HG02610 (cell line): ENCODE data around the gene CPE.
"Not testable (repeated sequence)": the region's sequence is repeated elsewhere in the genome, so short reads cannot be mapped to it uniquely, and the experiment has no call there.

Experiments used
- ATAC-seq: cut with Tn5 transposase; IDR thresholded peaks from one replicate; pipeline ENCODE4 v1.9.1; 2021; ENCODE audit warnings: mild to moderate bottlenecking, moderate library complexity; ENCODE audit not compliant: unreplicated experiment

The CPE gene

DNA sequence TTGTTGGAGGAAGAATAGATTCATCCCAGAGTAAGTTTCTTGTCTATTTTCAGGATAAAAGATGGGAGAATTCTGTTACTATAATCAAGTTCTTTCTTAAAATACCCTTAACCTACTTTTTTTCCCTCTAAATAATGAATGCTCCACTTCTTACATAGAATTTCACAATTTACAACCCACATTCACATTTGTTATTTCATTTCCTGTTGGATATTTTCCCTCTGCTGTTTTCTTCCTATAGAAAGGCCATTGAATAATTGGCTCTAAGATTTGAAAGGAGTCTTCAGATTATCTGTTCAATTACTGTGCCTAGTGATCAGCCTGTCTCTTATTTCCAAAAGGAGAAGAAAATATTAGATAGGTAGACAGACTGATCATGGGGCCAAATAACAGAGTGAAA lies 79.7 kb downstream of the CPE start:
- no peak for ATAC-seq

DNA sequence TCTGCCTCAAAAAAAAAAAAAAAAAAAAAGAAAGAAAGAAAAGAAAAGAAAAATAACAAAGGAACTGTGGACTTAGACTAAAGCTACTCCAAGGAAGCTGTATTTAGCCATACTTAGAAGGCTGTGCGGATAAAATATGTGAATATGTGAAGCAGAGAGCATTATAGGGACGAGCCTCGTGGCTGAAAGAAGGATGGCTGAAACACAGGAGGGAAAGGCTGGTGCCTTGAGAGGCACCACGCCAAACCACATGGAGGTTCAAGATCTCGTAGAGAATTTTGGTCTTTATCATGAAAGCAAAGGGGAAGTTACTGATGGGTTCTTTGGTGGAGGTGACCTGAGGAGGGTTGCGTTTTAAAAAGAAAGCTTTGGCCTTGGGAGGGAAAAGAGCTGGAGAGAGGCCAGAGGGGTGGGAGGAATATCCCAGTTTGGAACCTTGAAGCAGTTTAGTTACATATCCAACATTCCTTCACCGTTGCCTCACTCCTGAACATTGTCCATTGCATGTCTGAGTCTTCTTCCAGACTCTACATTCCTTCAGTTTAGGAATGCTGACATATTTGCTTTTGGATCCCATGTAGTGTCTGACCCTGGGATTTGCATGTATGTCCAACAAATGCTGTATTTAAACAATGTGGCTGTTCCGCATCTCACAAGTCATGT lies 82.5 kb downstream of the CPE start:
- ATAC-seq: no peak

DNA sequence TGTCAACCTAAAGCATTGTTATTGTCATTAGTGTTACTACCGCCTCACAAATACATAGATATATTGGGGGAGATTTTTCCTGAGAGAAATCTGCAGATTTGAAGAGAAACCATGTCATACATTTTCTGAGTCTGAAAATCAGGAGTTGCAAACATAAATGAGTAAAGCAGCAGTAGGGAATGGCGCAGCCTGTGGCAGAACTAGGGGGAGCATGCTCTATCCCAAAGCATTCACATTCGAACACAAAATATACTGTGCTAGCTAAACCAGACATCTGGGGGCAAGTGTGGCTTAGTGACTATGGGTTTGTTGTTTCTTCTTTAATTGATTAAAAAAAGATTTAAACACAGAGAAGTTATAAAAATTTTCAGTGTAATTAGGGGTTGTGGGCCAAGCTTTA lies 83.2 kb downstream of the CPE start:
- ATAC-seq: no peak

DNA sequence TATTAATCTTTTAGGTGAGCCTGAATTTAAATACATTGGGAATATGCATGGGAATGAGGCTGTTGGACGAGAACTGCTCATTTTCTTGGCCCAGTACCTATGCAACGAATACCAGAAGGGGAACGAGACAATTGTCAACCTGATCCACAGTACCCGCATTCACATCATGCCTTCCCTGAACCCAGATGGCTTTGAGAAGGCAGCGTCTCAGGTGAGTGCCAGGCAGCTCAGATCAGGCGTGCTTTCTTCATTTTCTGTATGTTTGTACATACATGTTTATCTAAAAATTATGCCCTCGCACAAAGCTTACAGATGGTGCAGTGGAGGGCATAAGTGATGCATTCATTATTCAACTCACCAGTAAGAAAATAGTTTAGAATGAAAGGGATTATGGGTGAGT lies 85.6 kb downstream of the CPE start:
- no peak for ATAC-seq

DNA sequence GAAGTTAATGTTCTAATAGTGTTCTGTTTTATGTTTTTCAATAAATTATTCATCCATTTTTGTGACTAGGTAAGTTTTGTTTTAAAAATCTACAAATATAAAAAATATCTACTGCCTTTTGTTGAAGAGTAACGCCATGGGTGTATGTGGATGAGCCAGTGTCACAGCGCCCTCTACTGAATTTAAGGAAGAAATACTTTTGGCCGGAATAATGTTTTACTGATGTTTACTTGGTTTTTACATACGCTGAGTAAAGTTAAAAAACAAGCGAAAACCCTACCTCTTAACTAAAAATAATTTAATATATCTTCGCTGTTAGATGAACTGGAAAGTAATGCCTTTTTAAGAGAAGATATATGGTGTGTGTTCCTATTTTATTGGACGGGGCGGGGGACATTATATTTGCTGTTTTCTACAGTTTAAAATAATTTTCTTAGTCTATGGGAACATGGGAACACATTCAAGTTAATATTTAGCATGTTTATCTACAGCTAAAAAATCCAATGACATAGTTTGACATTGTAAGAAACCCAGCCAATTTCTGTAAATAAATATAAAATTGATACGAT lies 86.1 kb downstream of the CPE start:
- ATAC-seq: peak; percentile 65

DNA sequence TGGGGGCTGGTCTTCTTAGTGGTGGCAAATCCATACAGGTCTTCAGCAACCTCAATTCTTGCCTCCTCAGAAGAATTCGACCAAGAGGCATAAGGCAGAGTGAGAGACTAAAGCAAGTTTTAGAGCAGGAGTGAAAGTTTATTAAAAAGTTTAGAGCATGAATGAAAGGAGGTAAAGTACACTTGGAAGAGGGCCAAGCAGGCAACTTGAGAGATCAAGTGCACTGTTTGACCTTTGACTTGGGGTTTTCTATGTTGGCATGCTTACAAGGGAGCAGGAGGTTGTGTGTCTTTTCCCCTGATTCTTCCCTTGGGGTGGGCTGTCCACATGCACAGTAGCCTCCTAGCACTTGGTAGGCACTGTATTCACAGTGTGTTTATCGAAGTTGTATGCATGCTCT lies 91.2 kb downstream of the CPE start:
- no peak for ATAC-seq

DNA sequence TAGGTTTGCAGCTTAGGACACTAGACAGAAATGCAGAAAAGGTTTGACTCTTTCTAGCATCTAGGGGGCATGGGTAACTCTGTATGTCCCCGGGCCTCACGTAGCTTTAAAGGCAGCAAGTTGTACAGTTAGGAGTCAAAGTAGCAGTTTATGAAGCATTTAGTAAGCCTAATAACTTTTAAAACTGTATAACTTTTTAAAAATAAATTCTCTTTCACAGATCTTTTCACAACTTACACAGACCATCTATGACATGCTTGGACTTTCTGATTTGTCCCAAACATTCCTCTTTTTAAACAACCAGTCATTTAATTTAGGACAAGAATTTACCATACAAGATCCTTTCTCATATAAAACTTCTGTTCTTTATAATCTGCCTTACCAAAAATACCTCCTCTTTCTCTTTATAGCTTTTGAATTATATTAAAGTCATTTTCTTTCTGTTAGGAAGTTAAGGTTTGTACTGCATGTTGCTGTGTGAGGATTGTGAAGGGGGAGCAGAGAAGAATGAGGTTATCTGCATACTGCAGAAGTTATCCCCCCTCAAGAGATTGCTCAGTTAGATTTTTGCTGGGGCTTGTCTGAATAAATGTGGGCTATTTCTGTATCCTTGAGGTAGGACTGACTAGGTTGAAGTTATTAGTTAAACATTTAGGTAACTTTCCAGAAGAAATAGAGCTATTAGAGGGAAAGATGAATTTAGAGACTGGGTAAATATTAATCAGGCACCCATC lies 94.3 kb downstream of the CPE start:
- ATAC-seq: no peak

DNA sequence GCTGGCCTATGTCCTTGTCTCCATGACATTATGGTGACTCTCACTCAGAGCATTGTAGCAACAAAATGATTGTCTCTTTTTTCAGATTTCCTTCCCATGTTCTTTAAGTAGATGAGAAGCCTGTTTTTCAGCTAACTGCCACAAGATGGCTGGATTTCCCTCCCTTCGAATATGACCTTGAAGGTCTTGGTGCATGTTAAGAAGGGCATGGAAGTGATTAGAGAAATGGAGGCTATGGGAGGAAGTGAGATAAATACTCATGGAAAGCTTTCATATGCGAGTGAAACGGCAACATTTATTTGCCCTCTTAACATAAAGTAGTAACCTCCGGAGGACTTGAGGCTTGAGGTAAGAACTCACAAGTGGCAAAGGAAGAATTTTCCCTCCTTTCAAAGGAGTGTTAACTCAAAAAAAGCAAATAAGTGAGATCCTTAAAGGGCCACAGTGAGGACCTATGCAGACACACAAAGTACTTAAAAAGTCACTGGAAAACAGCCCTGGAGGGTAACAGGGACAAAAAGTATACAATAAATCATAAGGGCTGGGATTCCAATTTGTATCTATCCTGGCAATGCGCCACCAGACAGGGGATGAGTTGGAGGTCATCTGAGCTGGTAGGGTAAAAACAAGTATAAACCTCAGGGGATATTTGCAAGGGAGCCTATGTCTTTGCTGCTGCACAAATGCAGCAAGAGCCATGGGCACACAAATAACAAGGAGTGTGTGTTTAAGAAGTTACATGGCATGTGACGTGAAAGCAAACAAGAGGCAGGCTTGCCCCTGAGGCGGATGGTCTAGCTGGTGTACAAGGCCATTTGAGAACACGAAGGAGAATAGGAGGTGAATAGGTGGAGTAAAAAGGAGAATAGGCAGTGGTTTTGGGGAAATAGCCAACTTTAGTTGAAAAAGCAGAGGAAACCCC lies 96.2 kb downstream of the CPE start:
- no peak for ATAC-seq

DNA sequence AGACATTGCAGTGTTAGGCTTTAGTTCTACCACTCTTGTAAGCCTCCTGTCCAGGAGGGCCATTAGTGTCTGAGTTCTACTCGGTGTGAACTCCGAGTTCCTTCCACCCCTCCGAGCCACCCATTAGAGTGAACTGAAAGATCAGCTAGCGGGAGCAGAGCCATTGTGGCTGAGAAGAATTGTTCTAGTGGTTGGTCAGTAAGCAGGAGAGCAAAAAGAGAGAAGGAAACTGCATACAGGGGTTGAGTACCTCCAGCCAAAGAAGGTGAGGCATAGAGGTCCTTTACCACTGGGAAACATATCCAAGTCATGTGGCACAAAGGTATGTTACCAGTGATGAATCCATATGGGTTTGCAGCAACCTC lies 96.9 kb downstream of the CPE start:
- no peak for ATAC-seq

DNA sequence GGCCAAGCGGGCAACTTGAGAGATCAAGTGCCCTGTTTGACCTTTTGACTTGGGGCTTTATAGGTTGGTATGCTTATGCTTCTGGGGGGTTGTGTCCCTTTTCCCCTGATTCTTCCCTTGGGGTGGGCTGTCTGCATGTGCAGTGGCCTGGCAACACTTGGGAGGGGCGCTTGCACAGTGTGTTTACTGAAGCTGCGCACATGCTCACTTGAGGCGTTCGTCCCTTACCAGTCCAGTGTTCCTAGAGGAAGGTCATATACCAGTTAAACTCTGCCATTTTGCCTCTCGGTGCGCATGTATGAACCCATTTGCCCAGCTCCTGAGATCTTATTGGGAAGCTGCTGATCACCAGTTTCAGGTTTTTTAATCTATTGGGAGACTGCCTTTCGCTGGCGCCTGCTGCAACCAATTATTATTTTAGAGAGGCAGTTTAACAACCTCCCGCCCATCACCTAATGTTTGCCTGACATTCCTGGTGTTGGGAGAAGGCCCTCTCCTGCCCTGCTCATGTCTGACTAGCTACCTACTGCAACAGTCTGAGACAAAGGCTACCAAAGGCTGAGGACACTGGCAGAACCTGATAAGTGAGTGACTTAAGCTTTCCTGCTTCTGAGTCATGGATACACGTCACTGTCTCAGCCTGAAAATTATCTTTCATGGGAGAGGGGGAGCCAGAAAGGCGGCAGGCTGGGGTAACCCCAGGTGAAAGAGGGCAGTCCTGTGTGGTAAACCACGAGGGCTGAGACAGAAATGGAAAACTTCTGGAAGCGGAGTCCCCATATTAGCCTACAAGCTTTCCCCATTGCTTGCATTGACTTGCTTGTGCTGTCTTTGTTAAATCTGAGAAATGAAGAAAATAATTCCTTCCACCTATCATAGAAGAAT lies 97.6 kb downstream of the CPE start:
- no peak for ATAC-seq

DNA sequence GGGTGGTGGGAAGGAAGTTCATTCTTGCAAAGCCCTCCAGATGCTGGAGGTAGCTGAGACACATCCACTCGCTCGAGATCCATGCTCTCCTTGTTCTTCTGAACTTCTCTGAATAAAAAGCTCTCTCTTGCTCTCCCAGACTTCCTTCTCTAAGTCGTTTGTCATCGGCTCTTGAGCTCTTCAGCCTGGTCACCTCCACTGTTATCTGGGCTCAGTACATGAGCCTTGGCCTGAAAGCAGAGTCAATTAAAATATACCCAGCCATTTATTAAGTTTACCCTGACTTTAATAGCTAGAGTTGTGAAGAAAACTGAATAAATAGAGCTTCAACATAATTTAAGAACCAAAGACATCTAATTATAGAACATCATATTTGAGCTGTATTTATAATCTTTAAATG lies 99.0 kb downstream of the CPE start:
- no peak for ATAC-seq

DNA sequence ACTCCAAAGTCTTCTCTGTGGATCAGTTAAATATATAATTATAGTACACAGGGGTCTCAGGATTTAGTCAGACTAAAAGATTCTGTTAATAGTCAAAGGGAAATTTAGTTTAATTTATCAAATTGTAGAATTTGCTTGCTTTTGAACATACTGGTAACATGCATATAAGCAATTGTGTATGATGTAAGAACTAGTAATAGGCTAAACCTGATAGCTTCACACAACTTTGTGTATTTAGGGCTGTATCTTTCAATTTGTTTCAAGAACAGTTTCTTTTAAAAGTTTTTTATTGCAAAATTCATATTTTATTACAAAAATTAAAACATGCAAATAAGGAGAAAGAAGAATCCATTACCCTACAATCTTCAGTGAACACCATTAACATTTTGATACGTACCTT lies 99.5 kb downstream of the CPE start:
- ATAC-seq: no peak

DNA sequence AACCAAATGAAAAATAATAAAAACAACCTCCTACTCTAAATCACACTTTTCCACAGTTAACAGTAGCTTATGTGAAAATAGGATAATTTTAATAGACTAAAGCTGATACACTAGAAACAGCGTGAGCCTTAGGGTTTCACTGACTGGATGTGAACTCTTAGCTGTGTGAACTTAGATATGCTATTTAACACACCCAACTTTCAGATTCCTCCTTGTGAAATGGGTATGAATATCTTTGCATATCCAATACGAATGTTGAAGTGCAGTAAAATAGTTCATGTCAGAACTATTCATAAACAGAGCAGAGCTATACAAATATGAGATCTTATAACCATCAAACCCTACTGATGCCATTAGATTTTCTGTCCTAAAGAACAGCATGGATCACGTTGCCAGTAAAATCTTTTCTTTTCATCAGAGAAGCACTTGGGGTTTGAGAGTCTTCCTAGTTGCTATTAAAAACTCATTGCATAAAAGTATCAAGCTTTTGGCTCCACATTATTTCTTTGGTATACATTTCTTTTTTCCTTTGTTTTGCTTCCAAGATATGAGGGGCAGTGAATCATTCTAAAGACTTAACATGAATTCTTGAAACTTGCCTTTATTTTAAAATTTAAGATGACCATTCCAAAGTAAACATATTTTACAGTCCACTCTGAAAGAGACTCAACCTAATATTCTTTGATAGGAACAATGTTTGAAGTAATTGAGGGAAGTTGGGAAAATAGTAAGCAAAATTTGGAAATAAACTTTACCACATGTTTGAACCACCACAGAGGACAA lies 102.4 kb downstream of the CPE start:
- no peak for ATAC-seq

DNA sequence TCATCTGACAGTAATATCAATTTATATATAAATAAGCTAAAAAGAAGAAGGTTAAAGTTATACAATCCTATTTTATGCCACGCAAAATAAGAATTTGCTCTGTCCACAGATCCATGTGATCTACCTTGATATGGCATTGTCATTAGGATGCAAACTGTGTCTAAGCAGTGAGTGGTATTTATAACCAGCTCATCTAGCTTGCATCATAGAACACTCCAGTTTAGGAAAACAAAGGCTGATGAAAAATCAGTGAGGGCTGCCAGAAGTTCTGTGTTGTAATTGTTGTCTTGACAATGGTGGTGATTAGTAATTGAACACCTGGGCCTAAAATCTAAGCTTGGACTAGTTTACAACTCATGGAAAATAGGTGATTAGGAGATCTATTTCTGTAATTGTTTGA lies 111.0 kb downstream of the CPE start:
- no peak for ATAC-seq

DNA sequence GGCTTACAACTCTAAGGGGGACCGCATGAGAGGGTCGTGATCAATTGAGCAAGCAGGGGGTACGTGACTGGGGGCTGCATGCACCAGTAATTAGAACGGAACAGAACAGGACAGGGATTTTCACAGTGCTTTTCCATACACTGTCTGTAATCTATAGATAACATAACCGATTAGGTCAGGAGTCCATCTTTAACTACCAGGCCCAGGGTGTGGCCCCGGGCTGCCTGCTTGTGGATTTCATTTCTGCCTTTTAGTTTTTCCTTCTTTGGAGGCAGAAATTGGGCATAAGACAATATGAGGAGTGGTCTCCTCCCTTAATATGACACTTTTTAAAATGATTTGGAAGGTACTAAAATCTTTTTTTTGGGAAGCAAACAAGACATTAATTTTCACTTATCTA lies 113.8 kb downstream of the CPE start:
- ATAC-seq: not testable (repeated sequence)

DNA sequence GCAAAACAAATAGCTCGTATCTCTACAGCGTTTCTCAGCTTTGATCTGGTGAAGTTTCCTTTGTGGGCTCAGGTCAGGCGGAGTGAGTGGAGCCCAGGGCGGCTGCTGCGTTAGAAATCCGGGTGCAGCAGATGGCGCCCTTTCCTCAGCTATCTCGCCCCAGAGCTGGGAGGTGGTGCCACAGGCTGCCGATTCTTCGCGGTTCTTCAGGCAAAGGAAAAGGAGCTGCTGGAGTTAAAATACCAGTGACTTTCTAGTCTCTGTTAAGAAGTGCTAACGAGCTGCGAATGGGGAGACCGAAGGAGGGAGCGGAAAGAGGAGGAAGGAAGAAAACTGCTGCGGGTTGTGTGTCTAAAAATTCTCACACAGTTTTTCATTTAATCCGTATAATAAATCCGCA lies 114.6 kb downstream of the CPE start:
- ATAC-seq: peak; percentile 97

DNA sequence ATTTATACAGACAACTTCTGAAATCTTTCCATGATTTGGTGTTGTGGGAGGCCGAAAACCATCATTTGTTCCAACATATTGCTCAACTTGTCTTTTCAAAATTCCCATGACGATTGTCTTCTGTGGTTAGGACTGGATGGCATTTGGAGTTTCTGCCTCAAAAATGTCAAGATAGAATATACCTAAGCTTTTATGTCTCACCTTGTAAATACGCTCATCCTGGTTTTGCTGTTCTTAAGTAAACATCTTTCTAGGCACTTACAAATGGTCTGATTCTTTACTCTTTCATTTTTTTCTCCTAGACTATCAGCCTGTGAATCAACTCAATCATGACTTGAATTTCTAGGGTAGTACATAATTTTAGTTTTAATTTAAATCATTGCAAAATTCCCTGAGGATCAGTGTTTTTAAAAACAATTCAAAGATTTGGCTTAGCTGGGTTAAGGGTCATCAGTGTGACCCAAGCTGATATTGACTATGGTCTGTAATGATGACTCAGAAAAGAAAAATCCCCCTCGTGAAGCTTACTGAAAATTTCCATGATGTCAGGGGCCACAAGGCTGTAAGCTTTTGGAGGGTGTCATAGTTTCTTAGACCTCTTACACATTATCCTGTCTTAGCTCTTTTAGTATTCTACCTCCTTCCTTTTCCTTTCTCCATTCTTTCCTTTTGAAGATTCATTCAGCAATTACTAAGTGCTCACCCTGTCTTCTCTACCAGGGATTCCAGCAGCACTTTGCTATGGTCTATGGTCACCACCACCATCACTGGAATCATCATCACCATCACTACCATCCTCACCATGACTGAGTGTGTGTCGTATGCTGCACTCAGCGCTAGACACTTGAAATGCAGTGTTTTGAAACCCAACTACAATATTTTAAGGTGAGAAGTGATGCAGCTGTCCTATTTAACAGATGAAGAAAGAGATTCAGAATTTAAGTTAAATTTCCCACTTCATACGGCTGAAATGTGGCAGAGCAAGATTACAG lies 124.4 kb downstream of the CPE start:
- peak; percentile 66 for ATAC-seq

DNA sequence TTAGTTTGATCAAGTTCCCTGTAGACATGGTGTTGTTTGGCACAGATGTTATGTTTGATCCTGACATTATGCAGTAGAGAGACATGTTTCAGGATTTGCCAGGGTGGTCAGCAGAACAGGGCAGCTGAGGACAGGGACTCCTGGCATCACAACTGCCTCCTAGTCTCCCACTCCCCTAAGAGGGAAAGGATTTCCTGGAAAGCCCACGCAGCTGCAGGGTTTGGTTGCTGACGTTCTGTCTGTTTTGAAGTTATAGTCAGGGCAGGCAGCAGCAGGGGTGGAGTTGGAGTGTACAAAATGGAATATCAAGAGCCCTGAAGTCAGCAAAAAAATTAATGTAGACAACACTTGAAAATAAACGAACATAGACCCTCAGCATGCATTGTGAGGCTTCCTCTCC lies 125.4 kb downstream of the CPE start:
- ATAC-seq: no peak
